OCI-LY7 (cell line): ENCODE measurements around the gene DOK3. TPM values are rescaled to one million over a fixed set of nuclear protein-coding genes. Genes with fewer than 3 reads are reported as not detected.

Source experiments
- BruUV-seq: library from RNA; stranded (reverse); fragments of 400-500 nt; replicated peaks from 2 replicates; lab custom pipeline; 2021; lab: Mats Ljungman, UMichigan
- CTCF ChIA-PET: fragments of 300-600 bp; sonication (Branson Sonifier 250); formaldehyde crosslinking; loops from one replicate; lab custom pipeline; 2022; ENCODE audit warnings: antibody characterized with exemption; ENCODE audit not compliant: unreplicated experiment; lab: Charles Lee
- POLR2A ChIA-PET: fragments of 300-600 bp; sonication (Branson Sonifier 250); formaldehyde crosslinking; loops from one replicate; lab custom pipeline; 2022; ENCODE audit warnings: antibody characterized with exemption; lab: Charles Lee
- DNase-seq: peaks from one replicate; pipeline ENCODE4 v3.0.0-alpha.2; 2015; ENCODE audit warnings: low spot score
- H2AFZ ChIP-seq: fragments of 200-600 bp; sonication (generic), shearing (Covaris generic); 2 replicates; pipeline ENCODE4 v1.6.1; 2014; ENCODE audit warnings: mild to moderate bottlenecking, antibody characterized with exemption, low read length, moderate library complexity
- H3K27ac ChIP-seq: fragments of 200-600 bp; sonication (generic); 2 replicates; pipeline ENCODE4 v1.5.1; 2014; ENCODE audit warnings: mixed run types, low read depth, mild to moderate bottlenecking, moderate library complexity, low read length, inconsistent platforms; ENCODE audit not compliant: poor library complexity, severe bottlenecking
- H3K36me3 ChIP-seq: fragments of 200-600 bp; sonication (generic); 2 replicates; pipeline ENCODE4 v1.6.1; 2014; ENCODE audit warnings: mild to moderate bottlenecking, antibody characterized with exemption, low read length, moderate library complexity, mixed read lengths; ENCODE audit not compliant: insufficient read depth
- H3K4me1 ChIP-seq: fragments of 200-600 bp; sonication (generic); 2 replicates; pipeline ENCODE4 v1.5.1; 2014; ENCODE audit warnings: mild to moderate bottlenecking, low read length; ENCODE audit not compliant: insufficient read depth, poor library complexity, severe bottlenecking
- H3K4me2 ChIP-seq: fragments of 200-600 bp; sonication (generic); 2 replicates; pipeline ENCODE4 v1.6.1; 2014; ENCODE audit warnings: mild to moderate bottlenecking, low read length
- H3K4me3 ChIP-seq: fragments of 200-600 bp; sonication (generic); 2 replicates; pipeline ENCODE4 v1.5.1; 2014; ENCODE audit warnings: mild to moderate bottlenecking, low read depth, low read length; ENCODE audit not compliant: poor library complexity, severe bottlenecking
- H3K79me2 ChIP-seq: fragments of 200-600 bp; sonication (generic); 2 replicates; pipeline ENCODE4 v1.6.1; 2016; ENCODE audit warnings: low read depth, mild to moderate bottlenecking, low read length, moderate library complexity, mixed read lengths; ENCODE audit not compliant: insufficient read depth
- H3K9me2 ChIP-seq: fragments of 200-600 bp; sonication (generic); 2 replicates; pipeline ENCODE4 v1.6.1; 2016; ENCODE audit warnings: mild to moderate bottlenecking, low read length, mixed read lengths; ENCODE audit not compliant: insufficient read depth
- H3K9me3 ChIP-seq: fragments of 200-600 bp; sonication (generic); 2 replicates; pipeline ENCODE4 v1.6.1; 2014; ENCODE audit warnings: mild to moderate bottlenecking, mixed run types, low read length, mixed read lengths
- H4K20me1 ChIP-seq: fragments of 200-600 bp; sonication (generic); 2 replicates; pipeline ENCODE4 v1.6.1; 2014; ENCODE audit warnings: mild to moderate bottlenecking, antibody characterized with exemption, low read length, moderate library complexity, mixed read lengths; ENCODE audit not compliant: insufficient read depth
- EZH2phosphoT487 ChIP-seq: fragments of 200-600 bp; sonication (generic); IDR thresholded peaks from 2 replicates; pipeline ENCODE4 v1.6.1; 2018; ENCODE audit warnings: low read depth, borderline replicate concordance, mild to moderate bottlenecking, mixed run types, antibody characterized with exemption, low read length, moderate library complexity, mixed read lengths
- intact Hi-C: fragments of 100-400 bp; cut with micrococcal nuclease; formaldehyde crosslinking; loops from one replicate; pipeline ENCODE4 v1.10.0; 2022; ENCODE audit not compliant: unreplicated experiment
- total RNA-seq, 2 experiments: library from RNA; depleted of rRNA in 1 of 2; stranded (reverse); fragments of >200 nt in 1 of 2; shearing (Covaris generic) in 1 of 2; gene quantifications; 2 replicates each; pipeline ENCODE4 v1.2.3, GENCODE V29; 2014 to 2022
- TF ChIP-seq, protein P1 (sequence below): fragments of 200-600 bp; sonication (generic); conservative IDR thresholded peaks from 2 replicates; pipeline ENCODE4 v1.5.1; 2014; ENCODE audit warnings: mild to moderate bottlenecking, antibody characterized with exemption, low read length, moderate library complexity, mixed read lengths

The DOK3 gene
- total RNA-seq, 2 experiments from 2014 or later: 186 to 260 TPM

DNA sequence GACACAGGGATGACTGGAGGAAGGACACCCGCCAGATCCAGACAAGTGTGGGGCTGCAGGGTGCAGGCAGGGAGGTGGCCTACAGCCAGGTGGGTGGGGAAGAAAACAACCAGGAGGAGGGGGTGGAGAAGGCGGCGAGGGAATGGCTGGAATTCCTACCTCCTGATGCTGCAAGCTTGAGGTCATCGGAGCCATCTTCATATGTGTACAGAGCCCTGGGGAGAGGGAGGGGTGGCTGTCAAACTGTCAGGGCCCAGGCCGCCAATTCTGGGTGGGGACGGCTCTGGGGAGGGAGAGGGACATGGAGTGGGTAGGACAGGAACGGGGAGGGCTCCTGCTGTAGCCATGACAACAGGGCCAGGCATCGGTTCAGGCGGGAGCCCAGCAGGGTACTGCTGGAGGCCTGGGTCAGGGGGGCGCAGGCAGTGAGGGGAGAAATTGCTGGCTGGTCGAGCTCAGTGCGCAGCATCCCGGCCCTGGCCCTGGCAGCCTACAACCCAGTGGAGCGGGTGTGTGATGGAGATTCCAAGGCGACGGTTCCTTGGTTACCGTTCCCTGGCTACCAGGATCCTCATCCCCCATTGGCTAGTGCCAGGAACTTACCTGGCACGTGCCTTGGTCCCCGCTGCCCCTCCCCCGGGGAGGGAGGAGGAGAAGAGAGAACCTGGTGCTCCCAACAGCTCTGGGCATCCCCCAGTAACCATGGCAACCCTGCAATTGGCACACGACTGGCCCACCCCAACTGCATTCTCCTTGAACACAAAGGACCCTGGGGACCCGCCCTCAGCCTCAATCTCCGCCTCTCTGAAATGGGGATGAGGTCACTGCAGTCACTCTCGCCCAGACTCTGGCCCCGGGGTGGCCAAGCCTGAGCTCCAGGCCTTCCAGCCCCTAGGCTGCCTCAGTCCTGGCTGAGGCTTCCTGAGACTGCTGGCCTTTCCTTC lies 40.7 kb downstream of the DOK3 start:
- no peak for DNase-seq
- CTCF ChIA-PET: no interaction called here
- no peak overlapping the region for H2AFZ ChIP-seq
- no peaks in the 10 kb centered on the region for H3K9me2 ChIP-seq
- no peaks in the 10 kb centered on the region for H3K36me3 ChIP-seq
- no peaks in the 10 kb centered on the region for H3K9me3 ChIP-seq
- no peaks in the 10 kb centered on the region for H3K79me2 ChIP-seq
- POLR2A ChIA-PET: interaction anchor here (1.4 kb wide), 1 partner anchor 14 kb away, joined by 3 read pairs; no protein-coding TSS in a partner anchor
- no peak overlapping the region for H3K4me2 ChIP-seq
- peaks cover 10% of the 10 kb centered on the region for H3K4me1 ChIP-seq
- TF ChIP-seq, protein P1, sequence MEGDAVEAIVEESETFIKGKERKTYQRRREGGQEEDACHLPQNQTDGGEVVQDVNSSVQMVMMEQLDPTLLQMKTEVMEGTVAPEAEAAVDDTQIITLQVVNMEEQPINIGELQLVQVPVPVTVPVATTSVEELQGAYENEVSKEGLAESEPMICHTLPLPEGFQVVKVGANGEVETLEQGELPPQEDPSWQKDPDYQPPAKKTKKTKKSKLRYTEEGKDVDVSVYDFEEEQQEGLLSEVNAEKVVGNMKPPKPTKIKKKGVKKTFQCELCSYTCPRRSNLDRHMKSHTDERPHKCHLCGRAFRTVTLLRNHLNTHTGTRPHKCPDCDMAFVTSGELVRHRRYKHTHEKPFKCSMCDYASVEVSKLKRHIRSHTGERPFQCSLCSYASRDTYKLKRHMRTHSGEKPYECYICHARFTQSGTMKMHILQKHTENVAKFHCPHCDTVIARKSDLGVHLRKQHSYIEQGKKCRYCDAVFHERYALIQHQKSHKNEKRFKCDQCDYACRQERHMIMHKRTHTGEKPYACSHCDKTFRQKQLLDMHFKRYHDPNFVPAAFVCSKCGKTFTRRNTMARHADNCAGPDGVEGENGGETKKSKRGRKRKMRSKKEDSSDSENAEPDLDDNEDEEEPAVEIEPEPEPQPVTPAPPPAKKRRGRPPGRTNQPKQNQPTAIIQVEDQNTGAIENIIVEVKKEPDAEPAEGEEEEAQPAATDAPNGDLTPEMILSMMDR: no peak
- TF ChIP-seq EZH2phosphoT487: no peak
- no peaks in the 10 kb centered on the region for H4K20me1 ChIP-seq
- no TSS peak for BruUV-seq
- no peak overlapping the region for H3K4me3 ChIP-seq
- no peak overlapping the region for H3K27ac ChIP-seq
- intact Hi-C loops: no loop called here

DNA sequence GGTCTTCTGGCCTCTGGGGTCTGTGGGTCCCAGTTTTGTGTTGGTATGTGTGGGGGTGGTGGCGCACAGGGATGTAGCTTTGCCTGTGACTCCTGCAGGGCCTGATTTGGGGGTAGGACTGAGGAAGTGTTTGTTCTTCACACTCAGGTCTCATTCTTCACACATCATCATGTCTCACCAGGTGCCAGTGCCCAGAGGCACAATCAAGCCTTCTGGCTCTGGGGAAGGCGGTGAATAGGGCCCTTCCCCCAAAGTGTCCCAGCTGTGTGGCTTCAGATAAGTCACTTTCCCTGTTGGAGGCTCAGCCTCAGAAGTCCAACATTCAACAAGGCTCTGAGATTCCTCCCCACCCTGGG lies 41.3 kb downstream of the DOK3 start:
- no TSS peak for BruUV-seq
- H3K27ac ChIP-seq: no peak overlapping the region
- H4K20me1 ChIP-seq: no peaks in the 10 kb centered on the region
- intact Hi-C loops: no loop called here
- no peak for TF ChIP-seq EZH2phosphoT487
- TF ChIP-seq, protein P1: no peak
- no peak for DNase-seq
- H2AFZ ChIP-seq: no peak overlapping the region
- no peaks in the 10 kb centered on the region for H3K79me2 ChIP-seq
- H3K9me3 ChIP-seq: no peaks in the 10 kb centered on the region
- no peaks in the 10 kb centered on the region for H3K36me3 ChIP-seq
- H3K9me2 ChIP-seq: no peaks in the 10 kb centered on the region
- ChIA-PET POLR2A (no interaction called here), CTCF (no interaction called here)
- H3K4me3 ChIP-seq: no peak overlapping the region
- peaks cover 10% of the 10 kb centered on the region for H3K4me1 ChIP-seq
- no peak overlapping the region for H3K4me2 ChIP-seq

DNA sequence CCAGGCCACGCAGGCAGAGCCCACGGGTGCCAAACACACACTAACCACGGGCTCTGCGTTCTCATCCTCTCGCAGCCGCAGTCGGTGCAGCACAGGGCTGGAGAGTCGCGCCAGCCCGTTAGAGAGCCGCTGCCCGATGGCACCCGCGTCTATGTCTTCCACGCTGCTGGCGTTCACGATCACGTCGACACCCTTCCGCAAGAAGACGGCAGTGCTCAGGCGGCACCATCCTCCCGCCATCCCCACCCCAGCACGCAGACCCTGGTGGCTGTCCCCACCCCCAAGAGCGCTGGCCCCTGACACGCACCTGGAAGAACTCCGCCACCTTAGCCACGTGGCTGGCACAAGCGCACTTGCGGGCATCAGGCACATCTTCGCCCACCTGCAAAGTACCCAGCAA lies 42.2 kb downstream of the DOK3 start:
- H2AFZ ChIP-seq: no peak overlapping the region
- ChIA-PET POLR2A (no interaction called here), CTCF (no interaction called here)
- no peaks in the 10 kb centered on the region for H3K9me2 ChIP-seq
- H3K4me1 ChIP-seq: peaks cover 5% of the 10 kb centered on the region
- no TSS peak for BruUV-seq
- TF ChIP-seq EZH2phosphoT487: no peak
- TF ChIP-seq, protein P1: no peak
- no peaks in the 10 kb centered on the region for H3K9me3 ChIP-seq
- no peak overlapping the region for H3K4me2 ChIP-seq
- no peaks in the 10 kb centered on the region for H4K20me1 ChIP-seq
- H3K27ac ChIP-seq: no peak overlapping the region
- no peaks in the 10 kb centered on the region for H3K79me2 ChIP-seq
- no peak for DNase-seq
- no peaks in the 10 kb centered on the region for H3K36me3 ChIP-seq
- H3K4me3 ChIP-seq: no peak overlapping the region
- intact Hi-C loops: no loop called here
